ENCODE measurements around the gene FANCC.

GRCh38 chr9:95080961-95081647 is 236.4 kb downstream of the FANCC start:
- TF ChIP-seq ZC3H4 (CRISPR knock-in tag; IDR thresholded peaks at IDR 0.05; ENCODE audit: borderline replicate concordance) (no peak), MAFF (IDR thresholded peaks at IDR 0.05; ENCODE audit: low read depth, low read length) (no peak), E2F5 (CRISPR knock-in tag; conservative IDR thresholded peaks at IDR 0.05) (no peak), SYNCRIP (IDR thresholded peaks at IDR 0.05; ENCODE audit: insufficient read depth, low read depth, low read length) (no peak), ZBTB7B (CRISPR knock-in tag; IDR thresholded peaks at IDR 0.05) (no peak), EZH2 (conservative IDR thresholded peaks at IDR 0.05; ENCODE audit: low read depth, low read length) (no peak), SMARCC2 (IDR thresholded peaks at IDR 0.05) (no peak), SRF (IDR thresholded peaks at IDR 0.05; ENCODE audit: low read depth, low read length) (no peak), POLR2A (IDR thresholded peaks at IDR 0.05; ENCODE audit: insufficient read depth in 1 of 2, low read depth in 2 of 2, low read length in 2 of 2) (no peak), SRSF9 (IDR thresholded peaks at IDR 0.05; ENCODE audit: borderline replicate concordance, insufficient read depth, low read depth, low read length, poor library complexity, severe bottlenecking) (no peak), MAF1 (CRISPR knock-in tag; IDR thresholded peaks at IDR 0.05; ENCODE audit: borderline replicate concordance) (no peak), MTA1 (CRISPR knock-in tag; IDR thresholded peaks at IDR 0.05; ENCODE audit: borderline replicate concordance) (no peak), NFAT5 (CRISPR knock-in tag; IDR thresholded peaks at IDR 0.05) (no peak), NR2F6 (IDR thresholded peaks at IDR 0.05) (no peak), NR2F6 (CRISPR knock-in tag; IDR thresholded peaks at IDR 0.05) (no peak)
